HG03159 (cell line): ENCODE data around the gene RER1.

Source experiments
- ATAC-seq: cut with Tn5 transposase; IDR thresholded peaks from one replicate; pipeline ENCODE4 v1.9.1; 2021; ENCODE audit warnings: mild to moderate bottlenecking, moderate library complexity; ENCODE audit not compliant: unreplicated experiment

RER1 gene

DNA sequence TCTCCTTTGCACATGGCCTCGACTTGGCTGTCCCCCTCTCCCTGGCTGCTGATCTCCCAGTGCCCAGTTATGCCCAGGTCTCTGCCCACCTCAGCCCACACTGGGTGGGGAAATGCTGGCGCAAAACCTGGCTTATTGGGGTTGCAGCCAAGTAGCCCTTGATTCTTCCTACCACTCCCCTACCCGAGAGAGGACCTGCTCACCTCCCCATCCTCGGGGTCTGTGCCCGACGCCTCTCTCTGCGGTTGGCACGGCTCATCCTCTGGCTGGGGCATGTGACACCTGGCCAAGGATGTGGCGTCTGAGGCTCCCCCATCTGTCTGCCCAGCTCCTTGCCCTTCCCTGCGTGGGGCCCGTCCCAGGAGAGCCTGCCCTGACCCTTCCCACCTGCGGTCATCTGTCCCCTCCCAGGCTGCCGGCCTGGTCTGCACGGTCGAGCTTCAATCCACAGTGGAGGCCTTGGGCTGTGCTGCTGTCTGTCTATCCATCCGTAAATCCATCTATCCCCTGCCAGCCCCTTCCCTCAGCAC is 27.2 kb downstream of the RER1 start:
- ATAC-seq: no peak

DNA sequence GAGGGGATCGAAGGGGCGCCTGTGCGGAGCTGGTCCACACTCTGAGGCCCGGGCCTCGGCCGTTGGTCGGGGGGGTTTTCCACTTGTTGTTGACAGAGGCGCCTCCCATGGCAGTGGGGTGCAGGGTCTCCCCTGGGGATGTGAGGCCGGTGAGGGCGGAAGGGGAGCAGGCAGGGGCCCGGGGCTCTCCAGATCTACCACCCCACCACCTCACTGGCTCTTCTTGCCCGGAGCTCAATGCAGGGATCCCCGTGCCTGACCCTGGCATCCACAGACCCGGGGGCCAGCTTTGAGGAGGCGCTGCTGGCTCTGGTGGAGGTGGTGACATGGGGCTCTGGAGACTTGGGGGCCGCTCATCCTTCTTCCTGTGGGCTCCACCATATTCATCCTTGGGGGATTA is 27.8 kb downstream of the RER1 start:
- no peak for ATAC-seq

DNA sequence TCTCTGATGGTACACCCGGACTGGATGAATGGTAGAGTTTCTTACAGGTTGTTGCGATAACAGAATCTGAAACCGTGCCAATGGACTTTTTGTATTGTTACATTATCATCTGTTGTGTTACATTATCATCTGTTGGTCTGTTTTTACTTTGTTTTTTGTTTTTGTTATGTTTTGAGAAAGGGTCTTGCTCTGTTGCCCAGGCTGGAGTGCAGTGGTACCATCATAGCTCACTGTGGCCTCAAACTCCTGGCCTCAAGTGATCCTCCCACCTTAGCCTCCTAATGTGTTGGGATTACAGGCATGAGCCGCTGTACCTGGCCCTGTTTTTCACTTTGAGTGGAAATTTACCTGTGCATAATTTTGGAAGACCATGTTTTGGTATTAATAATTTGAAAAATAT is 30.9 kb downstream of the RER1 start:
- ATAC-seq: no peak

DNA sequence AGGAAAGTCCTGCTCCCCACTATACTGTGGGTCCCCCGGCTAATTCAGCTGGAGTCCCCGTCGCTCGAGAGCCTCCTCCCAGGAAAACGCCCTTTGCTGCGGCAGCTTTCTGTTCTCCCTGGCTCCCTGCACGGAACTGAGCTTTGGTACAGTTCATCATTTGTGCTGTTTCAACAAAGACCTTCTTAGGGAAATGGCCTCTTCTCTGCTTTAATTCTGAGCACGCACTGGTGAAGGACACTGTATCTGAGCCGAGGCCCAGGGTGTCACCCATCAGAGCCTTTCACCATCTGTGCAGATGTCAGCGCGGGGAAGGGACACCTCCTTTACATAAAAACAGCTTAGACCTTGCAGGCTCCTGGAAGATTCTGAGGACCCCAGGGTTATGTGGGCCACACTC is 34.3 kb downstream of the RER1 start:
- ATAC-seq: no peak

DNA sequence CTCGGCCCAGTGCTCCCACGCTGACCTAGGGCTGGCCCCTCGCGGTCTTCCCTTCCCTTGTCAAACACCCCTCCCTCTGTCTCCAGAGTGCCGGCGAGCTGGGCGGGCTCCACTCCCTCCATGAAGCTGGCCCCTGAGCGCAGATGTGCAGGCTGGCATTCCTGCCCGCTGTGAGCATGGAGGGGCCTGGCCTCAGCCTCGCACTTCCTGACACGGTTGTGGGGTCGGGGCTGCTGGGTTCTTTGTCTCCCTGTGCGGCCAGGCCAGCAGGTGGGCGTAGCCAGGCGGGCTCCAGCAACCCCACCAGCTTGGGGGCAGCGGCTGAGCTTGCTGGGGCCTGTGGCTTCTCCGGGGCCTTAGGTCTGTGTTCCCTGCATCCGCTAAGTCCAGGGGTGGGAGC is 34.9 kb downstream of the RER1 start:
- no peak for ATAC-seq

DNA sequence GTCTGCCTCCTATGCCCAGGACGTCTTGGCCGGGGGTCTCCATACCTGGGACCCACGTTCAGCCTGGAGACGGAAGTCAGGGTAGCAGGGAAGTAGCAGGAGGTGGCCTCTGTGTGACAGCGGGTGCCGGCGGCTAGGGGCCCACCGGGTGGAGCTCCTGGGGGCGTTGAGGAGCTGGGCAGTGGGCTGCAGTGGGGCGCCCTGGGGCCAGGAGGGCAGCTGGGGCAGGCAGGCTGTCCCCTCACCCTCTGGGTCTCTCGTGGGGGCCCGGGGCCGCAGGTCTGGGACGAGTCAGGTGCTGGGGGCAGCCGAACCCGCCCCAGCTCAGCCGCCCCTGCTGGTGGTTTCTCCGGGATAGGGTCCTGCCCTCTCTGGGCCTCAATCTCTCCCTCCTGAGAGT is 35.4 kb downstream of the RER1 start:
- no peak for ATAC-seq

DNA sequence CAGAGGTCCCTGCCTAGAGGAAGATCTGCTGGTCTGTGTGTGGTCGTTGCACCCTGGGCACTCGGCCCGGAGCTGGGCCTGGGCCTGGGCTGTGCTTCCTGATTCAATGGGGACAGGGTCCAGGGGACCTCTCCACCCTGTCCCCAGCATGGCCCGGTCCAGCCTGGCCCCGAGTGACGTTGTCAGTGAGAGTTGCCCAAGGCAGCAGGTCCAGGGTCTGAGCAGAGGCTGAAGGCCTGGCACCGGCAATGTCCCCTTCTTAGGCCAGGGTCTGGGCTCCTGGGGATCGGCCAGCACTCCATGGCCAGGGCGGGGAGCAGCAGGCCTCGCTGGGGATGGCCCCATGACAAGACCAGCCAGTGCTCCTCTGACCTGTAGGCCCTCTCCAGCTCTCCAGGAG is 36.3 kb downstream of the RER1 start:
- no peak for ATAC-seq

DNA sequence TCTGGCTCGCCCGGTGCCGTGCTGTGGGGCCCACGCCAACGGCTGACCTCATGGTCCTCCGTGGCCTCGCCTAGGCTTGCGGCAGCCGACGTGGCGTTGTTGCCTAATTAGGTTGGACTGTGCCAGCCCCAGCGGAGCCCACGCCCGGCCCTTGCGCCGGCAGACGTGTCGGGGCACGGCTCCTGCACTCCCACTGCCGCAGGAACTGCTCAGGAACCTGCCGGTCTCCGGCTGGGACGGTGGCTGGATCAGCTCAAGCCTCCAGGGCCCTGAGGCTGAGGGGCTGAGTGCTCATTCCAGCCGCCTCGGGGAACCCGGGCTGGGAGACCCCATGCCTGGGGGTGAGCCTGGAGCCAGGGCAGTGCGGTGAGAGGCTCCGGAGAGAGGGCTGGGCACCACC is 36.8 kb downstream of the RER1 start:
- ATAC-seq: no peak

DNA sequence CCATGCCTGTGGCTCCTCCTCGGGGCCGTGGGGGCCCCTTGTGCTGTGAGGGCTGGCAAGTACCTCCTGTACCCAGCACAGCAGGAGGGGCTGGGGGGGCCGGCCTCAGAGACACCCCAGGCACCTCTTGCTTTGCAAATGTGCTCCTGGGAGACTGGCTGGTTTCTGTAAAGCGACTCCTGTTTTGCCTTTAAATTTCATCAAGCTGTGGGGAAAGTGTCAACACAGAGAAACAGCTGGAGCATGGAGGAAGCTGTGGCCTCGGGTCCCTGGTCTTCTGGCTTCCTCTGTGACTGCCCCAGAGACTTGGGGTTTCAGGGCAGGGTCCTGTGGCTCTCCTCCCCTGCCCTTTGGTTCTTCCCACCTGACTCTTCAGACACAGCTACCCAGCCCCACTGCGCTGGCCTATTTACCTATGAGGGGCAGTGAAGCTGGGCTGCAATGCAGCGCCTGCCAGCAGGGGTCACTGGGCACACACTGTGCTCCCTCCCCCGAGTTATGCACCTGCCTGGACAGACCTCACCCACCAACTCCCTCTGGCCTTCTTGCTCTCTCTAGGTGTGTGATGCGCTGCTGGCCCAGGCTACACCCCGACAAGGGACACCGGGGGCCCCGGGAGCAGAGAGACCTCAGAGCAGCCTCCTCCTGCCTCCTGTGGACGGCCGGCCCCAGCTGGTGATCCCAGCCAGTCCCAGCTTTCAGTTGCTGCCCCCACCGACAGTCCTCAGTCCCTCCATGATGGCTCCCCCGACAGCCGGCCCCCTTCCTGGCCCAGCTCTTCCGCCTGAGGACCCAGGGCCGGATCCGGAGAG is 38.3 kb downstream of the RER1 start:
- ATAC-seq: no peak

DNA sequence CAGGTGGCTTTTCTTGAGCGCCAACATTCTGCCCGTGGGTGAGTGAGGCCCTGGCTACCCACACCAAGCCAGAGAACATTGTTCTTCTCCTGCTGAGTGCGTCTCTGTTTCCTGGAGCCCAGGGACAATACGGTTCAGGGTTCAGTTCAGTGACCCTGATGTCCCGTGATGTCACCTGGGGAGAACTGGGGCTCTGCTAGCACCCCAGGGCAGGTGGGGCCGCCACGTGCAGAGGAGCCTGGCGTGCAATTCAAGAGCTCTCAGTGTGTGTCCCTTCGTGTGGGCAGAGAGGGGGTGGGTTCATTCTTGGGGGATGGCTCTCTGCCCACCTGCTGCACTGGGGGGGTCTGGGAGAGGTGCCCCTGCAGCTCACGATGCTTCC is 38.9 kb downstream of the RER1 start:
- ATAC-seq: no peak

DNA sequence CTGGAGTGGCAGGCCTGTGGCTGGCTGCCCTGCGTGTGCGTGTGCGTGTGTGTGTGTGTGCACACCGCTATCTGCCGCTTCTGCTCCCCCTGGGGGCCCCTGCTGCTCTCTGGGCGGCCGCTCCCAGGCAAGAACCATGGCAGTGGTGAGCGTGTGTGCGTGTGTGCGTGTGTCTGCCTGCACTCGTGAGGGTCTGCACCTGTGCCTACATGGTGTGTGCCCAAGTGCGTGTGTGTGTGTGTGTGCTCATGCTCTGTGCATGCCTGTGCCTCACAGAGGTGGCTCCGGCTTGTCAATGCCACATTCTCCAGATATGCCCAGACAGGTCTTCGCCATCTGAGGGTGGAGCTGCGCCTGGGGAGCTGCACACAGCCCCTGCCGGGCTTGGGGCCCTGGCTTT is 39.5 kb downstream of the RER1 start:
- ATAC-seq: no peak

DNA sequence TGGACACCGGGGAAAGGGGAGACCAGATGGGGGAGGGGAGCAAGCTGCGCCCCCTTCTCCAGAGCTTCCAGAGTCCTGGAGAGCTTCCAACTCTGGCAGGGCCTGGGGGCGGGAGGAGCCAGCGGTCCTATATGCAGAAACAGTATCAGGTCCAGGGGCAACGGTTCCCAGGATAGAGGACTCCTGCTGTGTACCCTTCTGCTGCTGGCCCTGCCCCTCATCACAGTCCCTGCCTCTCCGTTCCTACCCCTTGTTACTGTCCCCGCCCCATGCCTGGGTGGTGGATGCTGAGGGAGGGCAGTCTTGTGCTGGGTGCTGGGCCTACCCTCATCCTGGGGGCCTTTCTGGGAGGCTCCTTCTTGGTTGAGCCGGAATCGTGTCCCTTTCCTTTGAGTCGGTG is 39.9 kb downstream of the RER1 start:
- ATAC-seq: no peak

DNA sequence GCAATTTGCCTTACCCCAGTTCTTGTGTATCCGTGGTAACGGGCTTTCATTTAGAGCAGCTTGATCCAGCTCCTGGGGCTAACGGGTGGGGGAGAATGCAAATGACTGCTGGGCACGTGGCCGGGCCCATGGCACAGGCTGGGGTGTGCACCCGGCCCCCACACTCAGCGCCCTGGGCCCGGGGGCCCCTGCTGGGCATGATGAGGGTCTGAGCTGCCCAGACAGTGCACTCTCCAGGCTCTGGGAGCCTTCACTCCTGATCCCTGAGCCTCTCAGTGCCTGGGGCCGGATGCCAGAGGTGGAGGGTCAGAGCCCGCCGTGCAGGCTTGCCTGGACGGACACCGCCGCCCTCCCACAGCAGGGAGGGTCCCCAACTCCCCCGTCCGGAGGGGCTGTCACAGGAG is 40.8 kb downstream of the RER1 start:
- ATAC-seq: no peak

DNA sequence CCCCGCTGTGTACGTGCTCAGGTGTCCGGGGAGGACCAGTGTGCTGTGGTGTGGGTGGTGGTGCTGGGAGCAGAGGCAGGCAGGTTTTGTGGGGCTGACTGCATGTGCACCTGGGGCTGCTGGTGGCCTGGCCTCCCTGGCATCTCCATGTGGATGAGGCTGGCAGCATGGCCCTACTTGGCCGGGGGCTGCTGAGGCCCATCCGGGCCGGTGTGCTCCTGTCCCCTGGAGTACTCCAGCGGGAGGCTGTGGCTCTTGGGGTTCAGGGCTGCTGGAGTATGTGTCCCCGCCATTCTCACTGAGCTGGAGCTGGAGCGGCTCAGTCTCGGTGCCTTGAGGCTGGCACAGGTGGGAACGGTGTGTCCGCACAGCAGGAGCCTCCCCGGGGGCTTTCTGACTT is 41.6 kb downstream of the RER1 start:
- ATAC-seq: no peak

DNA sequence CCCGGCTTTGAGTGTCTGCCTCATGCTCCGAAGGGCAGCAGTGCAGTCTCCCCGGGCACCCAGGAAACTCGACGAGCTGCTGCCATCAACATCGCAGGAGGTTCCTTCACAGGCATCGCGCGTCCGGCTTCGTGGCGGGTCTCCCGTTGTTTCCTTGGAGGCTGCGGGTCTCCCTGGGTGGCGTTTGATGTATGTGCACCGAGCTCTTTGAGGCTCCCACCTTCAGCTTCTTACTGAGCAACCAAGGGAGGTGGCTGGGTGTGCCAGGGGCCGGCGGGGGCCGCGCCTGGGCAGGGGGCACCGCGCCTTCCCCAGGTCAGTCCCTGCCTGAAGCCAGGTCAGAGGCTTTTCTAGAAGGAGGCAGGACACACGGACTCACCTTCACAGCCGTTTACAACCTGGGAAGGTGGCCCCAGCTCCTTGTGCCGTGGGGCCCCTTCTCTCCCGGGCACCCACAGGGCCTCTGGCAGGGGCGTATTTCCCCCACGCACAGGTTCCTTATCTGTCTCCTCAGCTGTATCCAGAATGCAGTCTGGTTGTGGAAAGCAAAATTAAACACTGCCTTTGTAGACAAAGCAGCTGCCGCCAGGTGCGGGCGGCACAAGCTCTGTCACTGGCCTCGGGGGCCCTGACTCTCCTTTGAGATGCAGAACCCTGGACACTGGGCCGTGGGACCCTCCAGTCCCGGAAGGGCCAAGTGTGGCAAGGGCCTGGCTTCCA is 42.5 kb downstream of the RER1 start:
- ATAC-seq: no peak

DNA sequence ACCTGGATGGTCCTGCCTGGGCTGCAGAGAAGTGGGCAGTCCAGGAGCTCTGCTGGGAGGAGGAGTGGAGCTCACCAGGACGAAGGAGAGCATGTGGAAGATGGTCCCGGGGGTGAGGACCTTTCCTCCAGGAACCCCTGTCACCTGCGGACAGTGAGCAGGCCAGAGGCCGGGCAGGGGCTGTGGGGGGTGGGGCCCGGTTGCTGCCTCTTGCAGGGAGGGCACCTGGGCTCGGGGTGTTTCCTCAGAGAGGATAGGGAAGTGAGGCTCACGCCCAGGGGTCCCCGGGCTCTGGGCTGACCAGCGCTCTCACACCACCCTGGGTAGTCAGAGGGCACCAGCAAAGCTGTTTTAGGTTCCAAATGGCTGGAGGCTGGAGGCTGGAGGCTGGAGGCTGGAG is 43.5 kb downstream of the RER1 start:
- ATAC-seq: no peak

DNA sequence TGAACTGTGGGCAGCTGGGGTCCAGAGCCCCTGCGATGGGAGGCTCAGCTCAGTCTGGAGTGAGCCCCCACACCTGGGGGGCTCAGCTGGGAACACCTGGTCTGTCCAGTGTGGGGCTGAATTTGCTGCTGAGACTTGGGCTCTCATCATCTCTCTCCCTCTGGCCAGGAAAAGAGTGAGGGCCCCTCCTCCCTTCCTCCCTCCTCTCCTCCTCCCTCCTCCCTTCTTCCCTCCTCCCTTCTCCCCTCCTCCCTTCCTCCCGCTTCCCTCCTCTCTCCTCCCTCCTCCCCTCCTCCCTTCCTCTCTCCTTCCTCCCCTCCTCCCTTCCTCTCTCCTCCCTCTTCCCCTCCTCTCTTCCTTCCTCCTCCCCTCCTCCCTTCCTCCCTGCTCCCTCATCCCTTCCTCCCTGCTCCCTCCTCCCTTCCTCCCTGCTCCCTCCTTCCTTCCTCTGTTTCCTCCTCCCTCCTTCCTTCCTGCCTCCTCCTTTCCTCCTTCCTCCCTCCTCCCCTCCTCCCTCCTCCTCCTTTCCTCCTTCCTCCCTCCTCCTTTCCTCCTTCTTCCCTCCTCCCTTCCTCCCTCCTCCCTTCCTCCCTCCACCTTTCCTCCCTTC is 44.2 kb downstream of the RER1 start:
- ATAC-seq: no peak

DNA sequence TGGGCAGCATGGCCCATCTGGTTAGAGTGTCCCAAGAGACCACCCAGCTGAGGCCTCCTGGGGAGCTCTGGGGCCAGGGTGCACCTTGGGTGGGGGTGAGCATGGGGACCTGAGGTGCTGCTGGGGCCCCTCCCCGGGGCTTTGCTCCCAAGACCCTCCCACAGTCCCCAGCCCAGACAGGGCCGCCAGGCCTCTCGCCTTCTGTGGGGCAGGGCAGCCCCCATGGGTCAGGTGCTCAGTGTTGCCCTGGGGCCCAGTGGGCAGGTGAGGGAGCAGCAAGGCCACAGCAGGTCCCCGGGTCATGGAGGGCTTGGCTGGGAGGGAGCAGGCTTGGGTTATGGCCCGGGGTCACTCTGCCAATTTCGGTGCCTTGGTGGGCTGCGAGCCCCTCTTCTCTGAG is 45.2 kb downstream of the RER1 start:
- no peak for ATAC-seq

DNA sequence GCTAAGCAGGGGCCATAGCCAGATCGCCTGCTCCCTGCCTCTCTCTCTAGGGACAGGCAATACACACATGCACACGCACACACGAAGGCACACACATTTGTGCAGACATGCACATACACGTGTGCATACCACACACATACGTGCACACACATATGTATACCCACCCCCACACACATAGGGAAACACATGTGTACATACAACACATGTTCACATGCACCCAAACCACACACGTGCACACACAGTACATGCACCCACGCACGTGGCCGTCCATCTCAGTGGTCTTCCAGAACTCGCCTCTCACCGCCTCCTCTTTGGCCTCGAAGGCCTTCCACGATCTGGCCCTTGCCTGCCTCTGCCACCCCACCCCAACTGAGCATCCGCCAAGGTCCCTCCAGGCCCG is 46.0 kb downstream of the RER1 start:
- no peak for ATAC-seq

DNA sequence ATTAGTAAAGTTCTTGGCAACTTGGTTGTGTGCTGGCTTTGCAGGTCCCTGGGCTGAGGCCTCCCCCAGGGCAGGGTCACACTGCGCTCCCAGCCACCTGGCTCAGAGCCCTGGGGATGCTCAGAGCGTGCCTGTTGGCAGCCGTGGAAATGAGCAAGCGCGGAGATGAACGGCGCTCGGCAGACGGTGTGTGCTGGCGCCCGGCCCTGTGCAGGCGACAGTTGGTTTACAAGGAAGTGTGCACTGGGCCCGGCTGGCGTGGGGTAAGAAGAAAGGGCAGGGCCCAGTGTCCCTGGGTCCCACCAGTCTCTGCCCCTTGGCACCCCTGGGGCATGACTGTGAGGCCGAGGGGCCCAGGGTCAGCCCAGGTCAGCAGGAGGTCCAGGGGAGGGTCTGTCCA is 46.4 kb downstream of the RER1 start:
- ATAC-seq: no peak

DNA sequence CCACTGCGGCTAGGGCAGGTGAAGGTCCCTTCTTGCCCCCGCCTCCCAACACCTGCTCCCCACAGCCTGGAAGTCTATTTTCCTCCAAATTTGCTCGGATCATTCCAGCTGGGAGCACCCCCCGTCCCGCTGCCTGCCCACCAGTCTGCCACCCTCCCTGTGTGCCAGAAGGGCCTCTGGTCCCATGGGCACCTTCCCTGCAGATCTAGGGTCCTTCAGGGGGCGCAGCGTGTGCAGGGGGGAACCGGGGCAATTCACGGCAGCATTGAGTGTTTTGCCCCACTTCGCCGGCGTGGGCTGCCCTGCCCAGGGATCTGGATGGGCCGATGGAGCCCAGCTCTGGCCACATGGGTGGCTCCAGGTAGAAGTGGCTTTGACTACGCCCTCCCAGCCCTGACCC is 47.0 kb downstream of the RER1 start:
- no peak for ATAC-seq

DNA sequence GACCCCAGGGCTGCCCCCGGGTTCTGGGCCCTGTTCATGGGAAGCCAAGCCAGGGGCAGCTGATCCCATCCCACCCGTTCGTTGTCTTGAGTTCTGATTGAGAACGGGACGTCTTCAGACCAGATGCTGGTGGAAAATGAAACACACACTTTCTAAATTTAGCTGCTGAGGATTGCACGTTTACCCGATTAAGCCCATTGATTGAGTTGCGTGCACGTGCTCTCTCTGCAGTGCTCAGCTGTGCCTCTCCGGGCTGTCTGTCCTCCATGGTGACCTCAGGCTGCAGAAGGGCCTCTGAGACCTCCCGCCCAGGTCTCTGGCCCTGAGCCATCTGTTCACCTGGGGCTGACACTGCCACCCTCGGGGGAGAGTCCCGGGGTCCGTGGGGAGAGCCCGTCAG is 47.7 kb downstream of the RER1 start:
- ATAC-seq: no peak
